ENCODE measurements around the gene FBXO4.

DNA sequence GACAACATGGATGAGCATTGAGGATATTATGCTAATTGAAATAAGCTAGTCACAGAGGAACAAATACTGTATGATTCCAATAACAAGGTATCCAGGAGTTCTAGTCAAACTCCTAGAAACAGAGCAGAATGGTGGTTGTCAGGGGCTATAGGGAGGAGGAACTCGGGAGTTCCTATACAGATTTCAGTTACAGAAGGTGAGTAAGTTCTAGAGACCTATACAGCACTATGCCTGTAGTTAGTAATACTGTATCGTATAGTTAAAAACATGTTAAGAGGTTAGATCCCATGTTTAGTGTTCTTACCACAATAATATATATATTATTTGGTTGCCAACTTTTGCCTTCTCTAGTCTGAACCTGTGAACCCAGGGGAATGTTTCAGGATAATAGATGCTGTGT lies 46.9 kb upstream of the FBXO4 start:
- TF ChIP-seq, protein P1, sequence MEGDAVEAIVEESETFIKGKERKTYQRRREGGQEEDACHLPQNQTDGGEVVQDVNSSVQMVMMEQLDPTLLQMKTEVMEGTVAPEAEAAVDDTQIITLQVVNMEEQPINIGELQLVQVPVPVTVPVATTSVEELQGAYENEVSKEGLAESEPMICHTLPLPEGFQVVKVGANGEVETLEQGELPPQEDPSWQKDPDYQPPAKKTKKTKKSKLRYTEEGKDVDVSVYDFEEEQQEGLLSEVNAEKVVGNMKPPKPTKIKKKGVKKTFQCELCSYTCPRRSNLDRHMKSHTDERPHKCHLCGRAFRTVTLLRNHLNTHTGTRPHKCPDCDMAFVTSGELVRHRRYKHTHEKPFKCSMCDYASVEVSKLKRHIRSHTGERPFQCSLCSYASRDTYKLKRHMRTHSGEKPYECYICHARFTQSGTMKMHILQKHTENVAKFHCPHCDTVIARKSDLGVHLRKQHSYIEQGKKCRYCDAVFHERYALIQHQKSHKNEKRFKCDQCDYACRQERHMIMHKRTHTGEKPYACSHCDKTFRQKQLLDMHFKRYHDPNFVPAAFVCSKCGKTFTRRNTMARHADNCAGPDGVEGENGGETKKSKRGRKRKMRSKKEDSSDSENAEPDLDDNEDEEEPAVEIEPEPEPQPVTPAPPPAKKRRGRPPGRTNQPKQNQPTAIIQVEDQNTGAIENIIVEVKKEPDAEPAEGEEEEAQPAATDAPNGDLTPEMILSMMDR (conservative IDR thresholded peaks at IDR 0.05 in 1 of 2, IDR thresholded peaks at IDR 0.05 in 1 of 2; ENCODE audit: extremely low read depth in 1 of 2, insufficient read depth in 1 of 2, low read depth in 1 of 2, low read length in 2 of 2): no peak
- TF ChIP-seq EZH2 (IDR thresholded peaks at IDR 0.05; ENCODE audit: borderline replicate concordance, low read length): no peak

Measured in mammary epithelial cell (primary cell).